Endothelial cell (in vitro differentiated cells): ENCODE data around the gene MRPL42. TPM values are rescaled to one million over a fixed set of nuclear protein-coding genes. Genes with fewer than 3 reads are reported as not detected.
"Not testable (repeated sequence)": the region's sequence is repeated elsewhere in the genome, so short reads cannot be mapped to it uniquely, and the experiment has no call there.

Experiments
- DNase-seq: peaks from one replicate; pipeline ENCODE4 v3.0.0; 2021; ENCODE audit warnings: low spot score
- H3K27ac Mint-ChIP-seq: one replicate; pipeline ENCODE4 v1.8.0; 2021; ENCODE audit warnings: mixed read lengths, inconsistent platforms; ENCODE audit not compliant: unreplicated experiment
- H3K27me3 Mint-ChIP-seq: one replicate; pipeline ENCODE4 v1.8.0; 2021; ENCODE audit warnings: mild to moderate bottlenecking, moderate library complexity, mixed read lengths, inconsistent platforms; ENCODE audit not compliant: unreplicated experiment
- H3K36me3 Mint-ChIP-seq: one replicate; pipeline ENCODE4 v1.8.0; 2021; ENCODE audit warnings: mild to moderate bottlenecking, low read depth, mixed read lengths, inconsistent platforms; ENCODE audit not compliant: unreplicated experiment
- H3K4me1 Mint-ChIP-seq: one replicate; pipeline ENCODE4 v1.8.0; 2021; ENCODE audit warnings: mild to moderate bottlenecking, mixed read lengths, inconsistent platforms; ENCODE audit not compliant: unreplicated experiment
- H3K4me3 Mint-ChIP-seq: one replicate; pipeline ENCODE4 v1.8.0; 2021; ENCODE audit warnings: mild to moderate bottlenecking, mixed read lengths, inconsistent platforms; ENCODE audit not compliant: unreplicated experiment
- H3K9me3 Mint-ChIP-seq: one replicate; pipeline ENCODE4 v1.8.0; 2021; ENCODE audit warnings: mixed read lengths, inconsistent platforms; ENCODE audit not compliant: unreplicated experiment
- CTCF ChIP-seq: fragments of 200-600 bp; sonication (generic); IDR thresholded peaks from one replicate; pipeline ENCODE4 v1.5.0; 2021; ENCODE audit warnings: antibody characterized with exemption; ENCODE audit not compliant: unreplicated experiment
- total RNA-seq: library from RNA; stranded (reverse); fragmentation: NEBNext Ultra II Directional; extraction: Animal tissue kit (Norgen Biotek cat#: 25700); gene quantifications from one replicate; pipeline ENCODE4 v1.2.1, GENCODE V29; 2021; ENCODE audit not compliant: unreplicated experiment

The MRPL42 gene
- total RNA-seq, 1 donor from 2014 or later, result 34.6 TPM

- TF ChIP-seq CTCF, result no peak
- Mint-ChIP-seq H3K9me3 (no peaks in the 10 kb centered on the region), H3K4me1 (peaks cover 4% of the 10 kb centered on the region), H3K27me3 (no peaks in the 10 kb centered on the region), H3K27ac (no peak overlapping the region), H3K36me3 (peaks cover 18% of the 10 kb centered on the region), H3K4me3 (no peak overlapping the region)
- DNase-seq, result no peak
Observed at GRCh38 chr12:93497456-93497855, 30.1 kb downstream of the MRPL42 start.

GRCh38 chr12:93498813-93499212, 31.5 kb downstream of the MRPL42 start:
- H3K4me1 Mint-ChIP-seq, H3K4me3 Mint-ChIP-seq, DNase-seq, H3K9me3 Mint-ChIP-seq, H3K27me3 Mint-ChIP-seq, H3K27ac Mint-ChIP-seq: not testable (repeated sequence)
- peaks cover 18% of the 10 kb centered on the region for H3K36me3 Mint-ChIP-seq

DNA sequence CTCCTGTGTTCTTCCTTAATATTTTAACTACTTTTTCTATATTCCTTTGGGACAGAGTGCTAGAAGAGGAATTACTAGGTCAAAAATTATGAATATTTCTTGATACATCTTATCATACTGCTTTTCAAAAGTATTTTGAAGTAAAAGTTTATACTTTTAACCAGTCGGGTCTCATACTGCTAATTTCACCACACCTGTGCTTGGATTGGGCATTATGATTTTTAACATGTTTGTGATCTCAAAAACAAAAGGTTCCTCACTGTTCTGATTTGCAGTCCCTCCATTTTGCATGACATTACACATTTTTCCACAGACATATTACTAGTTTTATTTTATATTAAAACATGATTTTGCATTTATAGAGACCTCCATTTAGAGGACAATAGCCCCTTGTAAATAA, 32.9 kb downstream of the MRPL42 start:
- no peaks in the 10 kb centered on the region for H3K4me1 Mint-ChIP-seq
- peaks cover 14% of the 10 kb centered on the region for H3K36me3 Mint-ChIP-seq
- H3K9me3 Mint-ChIP-seq, result no peaks in the 10 kb centered on the region
- no peak overlapping the region for H3K27ac Mint-ChIP-seq
- no peaks in the 10 kb centered on the region for H3K27me3 Mint-ChIP-seq
- no peak for TF ChIP-seq CTCF
- no peak overlapping the region for H3K4me3 Mint-ChIP-seq
- DNase-seq, result no peak

DNA sequence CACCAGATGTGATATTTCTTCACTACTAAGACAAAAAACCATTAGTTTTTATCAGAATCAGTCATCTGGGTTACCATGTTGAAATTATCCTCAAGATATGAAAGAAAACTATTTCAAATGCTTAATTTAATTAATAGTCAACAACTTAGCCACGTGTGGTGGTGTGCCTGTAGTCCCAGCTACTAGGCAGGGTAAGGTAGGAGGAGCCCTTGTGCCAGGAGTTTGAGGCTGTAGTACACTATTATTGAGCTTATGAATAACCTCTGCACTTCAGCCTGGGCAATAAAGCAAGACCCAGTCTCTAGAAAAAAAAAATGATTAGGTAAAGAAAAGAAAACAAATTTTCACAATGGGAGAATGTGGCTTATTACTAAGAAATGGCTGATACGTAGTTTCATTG, 33.4 kb downstream of the MRPL42 start:
- TF ChIP-seq CTCF, result no peak
- H3K4me3 Mint-ChIP-seq, result no peak overlapping the region
- peaks cover 14% of the 10 kb centered on the region for H3K36me3 Mint-ChIP-seq
- H3K9me3 Mint-ChIP-seq, result no peaks in the 10 kb centered on the region
- no peak overlapping the region for H3K27ac Mint-ChIP-seq
- H3K27me3 Mint-ChIP-seq, result no peaks in the 10 kb centered on the region
- no peaks in the 10 kb centered on the region for H3K4me1 Mint-ChIP-seq
- no peak for DNase-seq

GRCh38 chr12:93502802-93503623, 35.7 kb downstream of the MRPL42 start:
- peak; percentile 84 for TF ChIP-seq CTCF
- H3K27me3 Mint-ChIP-seq, result no peaks in the 10 kb centered on the region
- no peak overlapping the region for H3K4me3 Mint-ChIP-seq
- H3K36me3 Mint-ChIP-seq, result no peaks in the 10 kb centered on the region
- DNase-seq, result peak; percentile 48
- H3K27ac Mint-ChIP-seq, result no peak overlapping the region
- H3K4me1 Mint-ChIP-seq, result no peaks in the 10 kb centered on the region
- no peaks in the 10 kb centered on the region for H3K9me3 Mint-ChIP-seq
